Type B pancreatic cell (in vitro differentiated cells): ENCODE results near the gene PPIH. TPM values are rescaled to one million over a fixed set of nuclear protein-coding genes. Genes with fewer than 3 reads are reported as not detected.

Experiments
- DNase-seq: peaks from one replicate; pipeline ENCODE4 v3.0.0; 2021; ENCODE audit warnings: mixed read lengths; ENCODE audit not compliant: unreplicated experiment; ENCODE audit errors: extremely low spot score
- H3K27ac Mint-ChIP-seq: 2 replicates; pipeline ENCODE4 v1.8.0; 2021; ENCODE audit warnings: mild to moderate bottlenecking, mixed read lengths
- H3K27me3 Mint-ChIP-seq: 2 replicates; pipeline ENCODE4 v1.8.0; 2021; ENCODE audit warnings: mixed read lengths
- H3K36me3 Mint-ChIP-seq: 2 replicates; pipeline ENCODE4 v1.8.0; 2021; ENCODE audit warnings: mixed read lengths
- H3K4me1 Mint-ChIP-seq: one replicate; pipeline ENCODE4 v1.8.0; 2021; ENCODE audit warnings: mixed read lengths; ENCODE audit not compliant: unreplicated experiment
- H3K4me3 Mint-ChIP-seq: 2 replicates; pipeline ENCODE4 v1.8.0; 2021; ENCODE audit warnings: mild to moderate bottlenecking, mixed read lengths
- H3K9me3 Mint-ChIP-seq: 2 replicates; pipeline ENCODE4 v1.8.0; 2021; ENCODE audit warnings: mixed read lengths
- CTCF ChIP-seq: fragments of 200-600 bp; sonication (generic); conservative IDR thresholded peaks from 2 replicates; pipeline ENCODE4 v1.5.0; 2021; ENCODE audit warnings: antibody characterized with exemption, mild to moderate bottlenecking
- total RNA-seq: library from RNA; stranded (reverse); gene quantifications from 2 replicates; pipeline ENCODE4 v1.2.1, GENCODE V29; 2021; ENCODE audit warnings: low replicate concordance

The PPIH gene
- total RNA-seq, 1 donor from 2014 or later, result 58.9 TPM

- TF ChIP-seq CTCF, result no peak
- H3K9me3 Mint-ChIP-seq, result no peaks in the 10 kb centered on the region
- no peaks in the 10 kb centered on the region for H3K4me1 Mint-ChIP-seq
- H3K27me3 Mint-ChIP-seq, result no peaks in the 10 kb centered on the region
- DNase-seq, result no peak
- H3K4me3 Mint-ChIP-seq, result no peak overlapping the region
- H3K36me3 Mint-ChIP-seq, result peaks cover 12% of the 10 kb centered on the region
- H3K27ac Mint-ChIP-seq, result peak overlapping the region; percentile 71
Measured at GRCh38 chr1:42670425-42670824, 12.2 kb downstream of the PPIH start.

GRCh38 chr1:42674214-42674613 lies 16.0 kb downstream of the PPIH start:
- DNase-seq, result no peak
- Mint-ChIP-seq H3K4me1 (no peaks in the 10 kb centered on the region), H3K27ac (no peak overlapping the region), H3K4me3 (no peak overlapping the region), H3K27me3 (no peaks in the 10 kb centered on the region), H3K36me3 (no peaks in the 10 kb centered on the region), H3K9me3 (no peaks in the 10 kb centered on the region)
- TF ChIP-seq CTCF, result no peak

- TF ChIP-seq CTCF, result no peak
- DNase-seq, result no peak
Measured at GRCh38 chr1:42674682-42675081, 16.5 kb downstream of the PPIH start.

GRCh38 chr1:42675467-42675866 lies 17.2 kb downstream of the PPIH start:
- Mint-ChIP-seq H3K4me3 (no peak overlapping the region), H3K4me1 (peaks cover 9% of the 10 kb centered on the region), H3K36me3 (no peaks in the 10 kb centered on the region), H3K27me3 (no peaks in the 10 kb centered on the region), H3K9me3 (no peaks in the 10 kb centered on the region), H3K27ac (no peak overlapping the region)
- no peak for TF ChIP-seq CTCF
- no peak for DNase-seq

More at GRCh38 chr1:42674682-42675081, 16.5 kb downstream of the PPIH start:
- Mint-ChIP-seq H3K27me3 (no peaks in the 10 kb centered on the region), H3K27ac (no peak overlapping the region), H3K36me3 (no peaks in the 10 kb centered on the region), H3K4me1 (peaks cover under 1% of the 10 kb centered on the region), H3K4me3 (no peak overlapping the region), H3K9me3 (no peaks in the 10 kb centered on the region)

- Mint-ChIP-seq H3K27ac (no peak overlapping the region), H3K4me3 (no peak overlapping the region), H3K9me3 (no peaks in the 10 kb centered on the region), H3K4me1 (peaks cover 14% of the 10 kb centered on the region), H3K27me3 (no peaks in the 10 kb centered on the region), H3K36me3 (no peaks in the 10 kb centered on the region)
- no peak for DNase-seq
- no peak for TF ChIP-seq CTCF
Measured at GRCh38 chr1:42676534-42677087, 18.4 kb downstream of the PPIH start.
